Measurements from ENCODE around the gene PTGIS. TPM values are rescaled to one million over a fixed set of nuclear protein-coding genes. Genes with fewer than 3 reads are reported as not detected.

PTGIS gene
- total RNA-seq, 1 experiment from 2014 or later, result 0.26 TPM

GRCh38 chr20:49587111-49587570 lies 19.2 kb upstream of the PTGIS start:
- H3K9me3 Mint-ChIP-seq (ENCODE audit: low read depth, unreplicated experiment), result peaks cover 2% of the 10 kb centered on the region
- H3K4me1 Mint-ChIP-seq (ENCODE audit: low read depth, unreplicated experiment), result peaks cover 60% of the 10 kb centered on the region
- DNase-seq, result no peak
- no peak overlapping the region for H3K4me3 Mint-ChIP-seq (ENCODE audit: low read depth, unreplicated experiment)
- H3K27ac Mint-ChIP-seq (ENCODE audit: unreplicated experiment), result no peak overlapping the region
- H3K27me3 Mint-ChIP-seq (ENCODE audit: unreplicated experiment), result no peaks in the 10 kb centered on the region
- no TSS peak for BruUV-seq (replicated peaks)
- TF ChIP-seq CTCF (IDR thresholded peaks at IDR 0.05; ENCODE audit: unreplicated experiment), result no peak
- CTCF ChIA-PET, result interaction anchor here (0.6 to 0.7 kb wide), 2 partner anchors 15 to 47 kb away, joined by 3 to 4 read pairs; no protein-coding TSS in a partner anchor
- intact Hi-C loops (cut with micrococcal nuclease; ENCODE audit: unreplicated experiment), result no loop called here
- peaks cover 8% of the 10 kb centered on the region for H3K36me3 Mint-ChIP-seq (ENCODE audit: insufficient read depth, unreplicated experiment)

GRCh38 chr20:49585585-49586245 lies 17.8 kb upstream of the PTGIS start:
- CTCF ChIA-PET, result interaction anchor here (0.6 to 0.7 kb wide), 3 partner anchors 19 to 189 kb away, joined by 3 to 5 read pairs (median 3); no protein-coding TSS in a partner anchor
- peak overlapping the region; percentile 33 for H3K27ac Mint-ChIP-seq (ENCODE audit: unreplicated experiment)
- H3K9me3 Mint-ChIP-seq (ENCODE audit: low read depth, unreplicated experiment), result peaks cover 2% of the 10 kb centered on the region
- no peak for TF ChIP-seq CTCF (IDR thresholded peaks at IDR 0.05; ENCODE audit: unreplicated experiment)
- BruUV-seq (replicated peaks), result no TSS peak
- intact Hi-C loops (cut with micrococcal nuclease; ENCODE audit: unreplicated experiment), result no loop called here
- peaks cover 59% of the 10 kb centered on the region for H3K4me1 Mint-ChIP-seq (ENCODE audit: low read depth, unreplicated experiment)
- DNase-seq, result no peak
- no peaks in the 10 kb centered on the region for H3K27me3 Mint-ChIP-seq (ENCODE audit: unreplicated experiment)
- H3K36me3 Mint-ChIP-seq (ENCODE audit: insufficient read depth, unreplicated experiment), result peaks cover 8% of the 10 kb centered on the region
- H3K4me3 Mint-ChIP-seq (ENCODE audit: low read depth, unreplicated experiment), result no peak overlapping the region

GRCh38 chr20:49584418-49585382 lies 16.8 kb upstream of the PTGIS start:
- CTCF ChIA-PET, result interaction anchor here (1.1 to 2.4 kb wide), 7 partner anchors 10 to 43 kb away, joined by 3 to 19 read pairs (median 5); no protein-coding TSS in a partner anchor
- Mint-ChIP-seq H3K4me3 (ENCODE audit: low read depth, unreplicated experiment) (peak overlapping the region; percentile 49), H3K27me3 (ENCODE audit: unreplicated experiment) (no peaks in the 10 kb centered on the region), H3K9me3 (ENCODE audit: low read depth, unreplicated experiment) (peaks cover 2% of the 10 kb centered on the region), H3K27ac (ENCODE audit: unreplicated experiment) (peak overlapping the region; percentile 92), H3K4me1 (ENCODE audit: low read depth, unreplicated experiment) (peaks cover 57% of the 10 kb centered on the region), H3K36me3 (ENCODE audit: insufficient read depth, unreplicated experiment) (peaks cover 8% of the 10 kb centered on the region)
- no peak for TF ChIP-seq CTCF (IDR thresholded peaks at IDR 0.05; ENCODE audit: unreplicated experiment)
- intact Hi-C loops (cut with micrococcal nuclease; ENCODE audit: unreplicated experiment), result no loop called here
- TSS peak; percentile 77 for BruUV-seq (replicated peaks)
- peak; percentile 46 for DNase-seq

GRCh38 chr20:49583669-49584417 lies 15.9 kb upstream of the PTGIS start:
- no peak for TF ChIP-seq CTCF (IDR thresholded peaks at IDR 0.05; ENCODE audit: unreplicated experiment)
- Mint-ChIP-seq H3K27ac (ENCODE audit: unreplicated experiment) (peak overlapping the region; percentile 92), H3K4me3 (ENCODE audit: low read depth, unreplicated experiment) (peak overlapping the region; percentile 49), H3K4me1 (ENCODE audit: low read depth, unreplicated experiment) (peaks cover 62% of the 10 kb centered on the region), H3K9me3 (ENCODE audit: low read depth, unreplicated experiment) (peaks cover 2% of the 10 kb centered on the region), H3K27me3 (ENCODE audit: unreplicated experiment) (no peaks in the 10 kb centered on the region), H3K36me3 (ENCODE audit: insufficient read depth, unreplicated experiment) (peaks cover 8% of the 10 kb centered on the region)
- intact Hi-C loops (cut with micrococcal nuclease; ENCODE audit: unreplicated experiment), result no loop called here
- TSS peak; percentile 58 for BruUV-seq (replicated peaks)
- CTCF ChIA-PET, result interaction anchor here (0.6 to 2.4 kb wide), 10 partner anchors 11 to 405 kb away, joined by 3 to 19 read pairs (median 4); no protein-coding TSS in a partner anchor
- peak; percentile 87 for DNase-seq
